LHCN-M2 (cell line): Measurements from ENCODE around the gene RNF144A. TPM values are rescaled to one million over a fixed set of nuclear protein-coding genes. Genes with fewer than 3 reads are reported as not detected.

ENCODE experiments used
- DNase-seq: peaks from one replicate; pipeline ENCODE4 v3.0.0-alpha.2; 2012; ENCODE audit warnings: low read depth
- total RNA-seq: library from RNA; depleted of rRNA; stranded (reverse); fragments of >200 nt; gene quantifications from 2 replicates; pipeline ENCODE4 v1.2.3, GENCODE V29; 2014

The RNF144A gene
- total RNA-seq, 1 experiment from 2014 or later, result 0.06 TPM

DNA sequence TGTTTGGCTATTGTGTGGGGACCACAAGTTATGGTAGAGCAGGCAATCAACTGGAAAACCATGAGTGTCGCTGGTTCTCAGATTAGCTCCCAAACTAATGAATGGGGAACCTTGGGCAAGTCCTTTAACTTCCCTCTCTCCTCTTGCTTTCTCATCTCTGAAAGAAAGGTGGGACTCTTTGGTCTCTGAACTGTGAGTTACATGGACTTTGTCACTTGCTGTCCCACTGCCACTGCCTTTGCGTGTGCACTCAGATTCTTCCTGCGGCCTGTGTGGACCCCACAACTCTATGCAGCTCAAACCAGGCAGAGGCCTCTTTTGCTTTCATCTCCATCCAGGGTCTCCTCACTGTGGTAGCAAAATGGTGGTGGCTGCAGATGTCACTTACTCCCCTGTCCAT lies 86.7 kb downstream of the RNF144A start:
- DNase-seq, result no peak

DNA sequence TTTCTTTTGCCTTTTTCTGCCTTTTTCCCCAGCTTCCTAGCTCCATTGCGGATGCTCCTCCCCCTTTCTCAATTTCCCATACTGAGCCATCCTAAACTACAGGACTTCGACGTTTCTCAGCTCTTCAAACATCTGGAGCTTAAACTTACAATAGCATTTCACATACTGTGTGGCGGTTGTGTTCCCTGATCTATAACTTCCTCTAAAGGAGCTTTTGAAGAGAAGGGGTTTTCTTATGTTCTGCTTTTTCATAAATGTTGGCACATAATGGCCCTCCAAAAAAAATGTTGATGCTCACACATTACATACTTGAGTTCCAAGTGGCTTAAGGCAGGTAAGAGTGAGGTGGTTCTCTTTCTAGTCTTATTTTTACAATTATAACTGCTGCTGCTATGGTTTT lies 87.4 kb downstream of the RNF144A start:
- DNase-seq, result no peak

DNA sequence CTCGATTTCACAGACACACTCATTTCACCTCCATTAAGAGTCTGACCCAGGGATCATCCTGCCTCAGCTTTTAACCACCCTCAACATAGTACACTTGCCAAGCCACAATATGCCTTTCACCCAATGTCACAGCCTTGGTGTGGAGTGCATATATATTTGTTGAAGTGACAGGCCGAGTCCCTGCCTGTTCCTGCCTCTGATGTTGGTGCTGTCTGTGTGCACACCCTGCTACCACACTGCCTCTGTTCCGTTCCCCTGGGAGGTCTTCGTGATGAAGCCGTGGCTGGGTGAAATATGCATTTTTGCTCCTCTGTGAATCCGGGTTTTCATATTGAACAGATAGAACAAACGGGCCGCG lies 90.3 kb downstream of the RNF144A start:
- DNase-seq, result no peak

DNA sequence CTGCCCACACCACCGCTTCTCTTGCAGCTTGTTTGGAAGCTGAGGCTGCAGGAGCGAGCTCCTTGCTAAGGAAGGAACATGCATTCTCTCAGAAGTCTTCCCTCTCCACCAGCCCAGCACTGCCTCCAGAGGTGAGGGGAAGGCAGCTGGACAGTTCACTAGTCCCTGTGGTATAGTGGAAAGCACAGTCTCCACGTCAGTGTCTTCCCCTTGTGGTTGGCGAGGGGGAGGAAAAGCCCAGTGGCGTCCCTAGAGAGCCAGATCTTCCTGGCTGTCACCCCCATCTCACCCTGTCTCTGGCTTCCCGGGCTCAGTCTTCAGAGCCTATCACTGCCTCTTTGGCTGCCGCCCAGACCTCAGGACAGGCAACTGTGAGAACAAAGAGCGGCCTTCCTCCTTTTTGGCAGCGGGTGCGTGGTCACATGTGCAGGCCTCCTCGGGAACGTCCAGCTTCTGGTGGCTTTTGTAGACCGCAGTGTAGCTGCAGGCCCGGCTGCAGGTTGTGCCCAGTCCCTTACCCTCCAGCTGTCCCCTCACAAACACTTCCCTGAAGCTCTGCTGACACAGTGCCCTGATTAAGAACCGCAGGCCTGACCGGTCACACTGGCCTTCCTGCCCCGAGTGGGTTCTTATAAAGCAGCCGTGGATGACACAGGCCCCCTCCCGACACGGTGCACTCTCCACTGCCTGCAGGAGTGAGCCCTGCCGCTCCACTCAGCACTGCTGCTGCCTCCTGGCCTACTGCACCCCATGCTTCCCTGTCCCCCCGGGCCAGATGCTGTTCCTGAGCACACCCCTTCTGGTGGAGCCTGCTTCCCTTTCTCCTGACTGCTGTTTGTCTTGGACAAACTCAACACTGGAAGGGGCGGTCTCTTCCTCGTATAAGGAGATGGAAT lies 90.9 kb downstream of the RNF144A start:
- no peak for DNase-seq

DNA sequence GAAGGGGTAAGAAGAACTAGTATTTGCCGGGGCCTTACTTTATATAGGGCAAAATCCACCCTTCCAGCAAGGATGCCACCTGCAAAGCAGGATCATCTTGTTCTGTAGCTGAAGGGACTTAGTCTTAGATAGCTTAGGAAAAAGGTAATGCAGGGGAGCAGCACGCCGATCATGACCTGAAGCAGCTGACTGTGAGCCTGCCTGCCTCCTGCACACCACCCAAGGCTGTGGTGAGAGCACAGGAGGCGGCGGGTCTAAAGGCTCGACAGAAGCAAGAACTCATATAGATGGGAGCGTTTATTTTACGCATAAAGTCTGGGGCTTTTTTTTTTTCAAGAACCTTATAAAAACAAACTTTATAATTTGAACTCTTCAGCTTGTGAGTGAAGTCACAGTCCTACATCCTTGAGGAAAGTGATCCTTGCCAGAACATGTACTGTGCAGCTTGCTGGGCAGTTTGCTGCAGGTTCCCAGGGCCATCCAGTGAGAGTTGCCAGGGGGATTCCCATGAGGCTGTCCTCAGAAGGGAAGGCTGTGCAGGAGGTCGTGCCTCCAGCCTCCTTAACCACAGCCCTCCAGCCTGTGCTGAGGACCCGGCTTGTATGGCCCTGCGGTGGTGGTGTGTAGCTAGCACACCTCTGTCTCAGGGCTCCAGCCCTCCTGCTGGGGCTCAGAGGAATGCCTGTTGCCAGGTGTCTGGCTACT lies 92.1 kb downstream of the RNF144A start:
- DNase-seq, result no peak

DNA sequence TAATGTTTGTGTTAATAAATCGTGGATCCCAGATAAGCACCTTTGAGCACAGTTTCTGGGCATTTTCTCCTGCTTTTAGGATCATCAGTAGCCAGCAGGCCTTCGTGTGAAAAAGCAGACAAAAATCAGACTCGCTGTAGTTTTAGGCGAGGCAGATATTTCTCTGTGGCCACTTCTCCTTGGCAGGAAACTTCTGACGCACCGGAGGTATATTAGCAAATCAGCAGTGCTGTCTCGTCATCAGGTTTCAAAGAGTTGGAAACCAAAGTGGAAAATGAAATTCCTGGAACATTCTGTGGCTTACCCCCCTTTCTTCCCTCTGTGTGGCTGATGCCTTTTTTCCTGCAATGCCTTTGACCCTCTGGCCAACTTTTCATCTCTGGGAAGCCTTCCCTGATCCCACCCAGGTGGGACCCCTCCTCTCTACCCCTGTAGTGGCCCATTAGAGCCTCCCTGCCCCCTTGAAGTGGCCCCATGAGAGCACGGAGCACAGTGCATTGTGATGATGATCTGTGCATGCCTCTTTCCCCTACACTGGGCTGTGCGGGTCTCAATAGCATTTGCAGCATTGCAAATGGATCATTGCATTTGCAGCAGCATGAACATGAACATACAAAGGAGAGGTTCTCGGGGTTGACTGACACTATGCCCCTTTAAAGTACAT lies 93.3 kb downstream of the RNF144A start:
- DNase-seq, result no peak

DNA sequence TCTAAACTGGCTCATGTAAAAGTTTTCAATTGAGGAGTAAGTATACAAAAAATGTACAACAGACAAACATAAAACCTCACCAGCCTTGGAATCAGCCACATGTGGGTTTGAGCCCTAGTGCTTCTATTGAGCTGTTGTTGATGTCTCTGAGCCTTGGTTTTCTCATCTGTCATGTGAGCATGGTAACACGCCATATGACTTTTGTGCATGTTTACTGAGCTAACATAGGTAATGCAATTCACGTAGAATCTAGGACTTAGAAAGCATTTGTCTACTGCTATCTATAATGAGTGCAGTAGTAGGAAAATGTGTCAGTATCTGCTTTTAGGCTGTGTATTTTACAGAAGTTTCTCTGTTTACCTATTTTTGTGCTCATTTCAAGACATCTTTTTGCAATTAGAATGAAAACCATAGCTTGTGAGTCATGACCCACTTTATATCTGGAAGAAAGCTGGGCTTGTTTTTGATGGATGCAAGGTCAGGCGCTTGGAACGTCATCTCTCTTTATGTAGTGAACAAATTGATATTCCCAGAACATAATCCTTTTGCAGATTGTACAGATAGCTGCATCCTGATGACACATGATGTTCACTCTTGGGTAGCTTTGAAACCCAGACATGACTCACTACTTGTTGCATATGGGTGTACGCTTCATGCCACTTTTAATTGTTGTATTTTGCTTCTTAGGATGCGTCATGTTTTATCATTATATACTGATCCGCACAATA lies 94.3 kb downstream of the RNF144A start:
- DNase-seq, result no peak

DNA sequence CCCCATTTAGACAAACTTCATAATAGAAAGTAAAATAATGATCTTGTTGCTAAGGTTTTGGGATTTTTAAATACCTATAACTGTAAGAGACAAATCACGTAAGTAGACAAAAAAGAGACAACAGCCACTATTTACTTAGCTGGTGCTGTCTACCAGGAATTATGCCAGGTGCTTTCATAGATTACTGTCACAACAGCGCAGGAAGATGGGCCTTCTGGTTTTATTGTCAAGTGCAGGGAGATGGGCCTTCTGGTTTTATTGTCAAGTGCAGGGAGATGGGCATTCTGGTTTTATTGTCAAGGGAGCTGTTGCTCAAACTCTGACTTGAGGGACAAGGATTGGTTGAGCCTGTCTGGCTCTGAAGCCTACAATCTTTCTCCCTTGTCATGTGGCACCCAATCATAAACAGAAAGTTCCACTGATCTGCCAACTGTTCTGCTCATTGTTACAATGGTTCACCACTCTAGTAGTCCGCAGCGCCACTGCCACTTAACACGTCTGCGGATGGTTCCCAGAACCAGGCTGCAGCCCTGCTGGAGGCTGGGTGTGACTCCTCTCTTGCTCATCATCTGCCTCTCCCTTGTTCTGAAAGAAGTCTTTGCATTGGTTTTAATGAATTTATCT lies 95.0 kb downstream of the RNF144A start:
- DNase-seq, result no peak

DNA sequence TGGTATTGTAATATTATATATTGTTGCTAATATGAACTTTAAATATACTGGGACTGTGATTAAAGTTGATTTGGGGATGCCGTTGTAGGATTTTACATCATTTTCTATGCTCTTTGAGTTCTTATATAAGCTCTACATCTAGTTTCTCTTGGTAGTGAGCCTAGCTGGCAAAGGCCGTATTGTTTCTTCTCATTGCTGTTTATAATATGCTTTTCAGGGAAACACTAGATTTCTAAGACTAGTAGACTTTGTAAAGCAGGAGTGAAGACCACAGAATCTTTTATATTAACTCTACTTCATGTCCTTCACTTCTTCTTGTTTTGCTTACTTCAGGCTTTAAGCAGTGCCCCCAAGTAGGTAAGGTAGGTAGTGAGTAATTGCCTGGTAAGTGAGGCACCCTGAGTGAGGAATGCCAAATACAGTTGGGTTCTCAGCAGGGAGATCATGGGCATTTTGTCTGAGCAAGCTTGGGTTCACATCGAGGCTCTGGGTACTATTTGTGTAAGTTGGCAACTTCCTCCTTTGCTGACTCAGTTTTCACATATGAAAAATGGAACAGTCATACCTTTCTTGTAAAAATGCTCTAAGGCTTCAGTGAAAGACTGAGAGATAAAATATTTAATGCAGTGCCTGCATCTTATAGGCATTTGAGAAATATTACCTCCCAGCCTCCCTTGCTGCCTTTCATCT lies 96.4 kb downstream of the RNF144A start:
- DNase-seq, result no peak

DNA sequence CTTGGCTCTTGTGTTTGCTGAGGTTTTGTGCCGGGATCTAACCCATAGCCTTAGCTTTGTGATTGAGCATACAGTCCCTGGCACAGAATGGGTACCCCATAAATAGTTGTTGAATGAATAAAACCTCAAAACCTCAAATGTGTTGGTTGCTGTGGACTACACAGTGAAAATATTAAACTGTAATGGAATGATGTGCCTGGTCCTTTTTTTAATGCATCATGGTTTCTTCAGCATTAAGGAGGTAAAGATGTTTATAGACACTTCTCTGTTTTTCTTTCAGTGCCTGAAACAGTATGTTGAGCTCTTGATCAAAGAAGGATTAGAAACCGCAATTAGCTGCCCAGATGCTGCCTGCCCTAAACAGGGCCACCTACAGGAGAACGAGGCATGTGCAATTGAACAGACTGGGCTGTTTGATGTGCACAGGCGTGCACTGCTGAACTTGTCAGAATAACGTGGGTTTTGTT lies 97.0 kb downstream of the RNF144A start:
- no peak for DNase-seq

DNA sequence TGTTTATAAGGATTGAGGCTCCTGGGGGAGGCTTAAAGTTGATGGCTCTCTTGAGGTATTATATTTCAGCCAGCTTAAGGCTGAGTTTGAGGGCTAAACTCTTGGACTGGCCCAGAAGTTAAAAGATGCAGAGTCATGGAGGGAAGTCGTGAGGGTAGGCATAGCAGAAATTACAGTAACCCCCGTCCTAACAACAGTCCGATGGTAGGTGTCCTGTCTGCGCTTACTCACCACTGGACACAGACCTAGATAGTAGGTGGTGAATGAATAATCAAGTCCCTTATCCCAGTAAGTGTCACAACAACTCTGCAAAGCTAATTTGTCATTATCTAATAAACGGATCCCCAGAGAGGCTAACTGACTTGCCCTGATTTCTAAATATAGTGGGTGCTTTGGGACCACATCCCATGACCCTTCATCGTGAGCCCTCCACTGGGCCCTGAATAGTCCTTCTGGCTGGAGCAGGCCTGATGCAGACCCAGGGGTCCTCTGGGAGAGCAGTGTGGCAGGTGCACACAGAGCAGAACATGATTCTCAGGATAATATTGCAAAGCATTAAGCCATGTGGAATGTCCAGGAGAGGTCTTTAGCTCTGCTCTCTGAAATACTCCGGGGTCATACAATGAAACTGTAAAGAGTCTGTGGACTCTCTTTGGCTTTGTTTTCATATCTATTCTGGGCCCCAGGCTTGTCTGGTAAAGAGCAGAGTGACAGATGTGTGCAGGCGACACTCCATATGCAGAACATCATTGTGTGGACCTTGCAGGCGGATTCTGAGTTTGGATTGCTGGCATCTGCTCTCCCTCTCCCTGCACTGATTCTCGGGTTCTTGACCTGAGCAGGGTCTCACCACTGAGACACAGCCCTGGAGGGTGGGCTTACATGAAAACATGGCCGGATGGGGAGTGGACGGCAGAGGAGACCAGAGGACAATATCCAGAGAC lies 98.1 kb downstream of the RNF144A start:
- DNase-seq, result no peak

DNA sequence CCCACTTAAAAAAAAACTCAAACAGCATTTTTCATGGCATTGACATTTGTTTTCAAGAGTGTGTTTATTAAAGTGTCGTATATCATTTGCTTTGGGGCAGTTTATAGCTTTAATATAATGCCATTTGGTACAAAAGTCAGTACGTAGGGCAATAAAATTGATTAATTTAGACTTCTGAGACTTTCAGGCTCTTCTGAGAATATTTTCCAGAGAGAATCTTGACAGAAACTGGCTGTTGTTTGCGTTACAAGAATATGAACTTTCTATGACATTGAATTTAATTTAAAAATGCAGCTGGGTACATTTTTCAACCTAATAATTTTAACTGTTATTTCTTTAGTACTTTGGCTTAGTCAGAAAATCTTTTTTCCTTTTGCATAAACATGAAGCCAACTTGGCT lies 98.9 kb downstream of the RNF144A start:
- no peak for DNase-seq

DNA sequence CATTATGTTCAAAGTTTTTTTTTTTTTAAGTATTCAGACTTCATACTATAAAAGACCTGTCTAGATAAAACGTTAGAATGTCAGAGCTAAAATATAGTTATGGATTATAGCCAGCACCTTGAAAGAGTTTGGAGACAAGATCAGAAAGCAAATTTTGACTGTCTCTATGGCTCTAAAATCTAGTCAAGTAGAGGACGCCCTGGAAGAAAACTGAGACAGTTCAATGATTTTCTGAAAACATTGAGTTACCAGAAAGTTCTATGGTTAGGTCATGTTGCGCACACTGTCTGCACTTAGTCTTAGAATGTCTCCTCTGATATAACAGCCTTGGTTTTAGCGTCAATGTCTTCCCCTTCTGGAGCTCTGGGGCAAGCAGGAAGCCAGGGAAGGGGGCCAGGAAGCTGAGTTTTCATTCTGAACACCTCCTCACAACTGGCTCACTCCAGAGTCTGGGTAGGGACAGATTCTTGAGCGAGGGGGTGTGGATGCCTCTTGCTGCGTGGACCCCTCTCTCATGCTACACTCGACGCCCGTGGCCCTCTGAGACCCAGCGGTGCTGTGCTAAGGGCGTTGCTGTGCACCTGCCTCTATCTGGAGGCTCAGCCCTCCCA lies 99.5 kb downstream of the RNF144A start:
- DNase-seq, result no peak

DNA sequence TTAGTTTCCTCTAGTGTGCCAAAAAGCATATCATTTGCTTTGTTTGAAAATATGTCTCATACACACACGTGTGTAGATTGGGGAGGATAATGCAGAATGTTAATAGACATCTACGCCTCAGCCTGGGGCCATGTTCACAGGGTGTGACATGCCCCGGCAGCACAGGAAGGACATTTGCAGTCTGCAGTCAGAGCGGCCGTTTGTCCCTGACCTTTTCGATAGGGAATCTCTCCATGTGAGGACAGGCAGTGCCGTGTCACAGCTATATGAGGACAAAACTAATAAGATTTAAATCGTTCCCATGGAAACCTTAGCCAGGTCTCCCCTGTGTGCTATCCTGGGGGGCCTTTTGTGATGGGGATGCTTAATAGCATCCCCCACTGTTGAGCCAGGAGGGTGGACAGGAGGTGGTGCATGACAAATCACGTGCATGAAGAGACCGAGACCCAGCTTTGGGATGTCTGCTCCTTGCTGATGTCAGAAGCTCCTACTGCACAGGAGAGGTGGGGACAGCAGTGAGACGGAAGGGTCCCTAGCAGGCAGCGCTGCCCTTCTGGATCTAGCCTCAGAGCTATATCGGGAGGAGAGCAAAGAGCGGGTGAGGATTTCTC lies 100.6 kb downstream of the RNF144A start:
- DNase-seq, result no peak

DNA sequence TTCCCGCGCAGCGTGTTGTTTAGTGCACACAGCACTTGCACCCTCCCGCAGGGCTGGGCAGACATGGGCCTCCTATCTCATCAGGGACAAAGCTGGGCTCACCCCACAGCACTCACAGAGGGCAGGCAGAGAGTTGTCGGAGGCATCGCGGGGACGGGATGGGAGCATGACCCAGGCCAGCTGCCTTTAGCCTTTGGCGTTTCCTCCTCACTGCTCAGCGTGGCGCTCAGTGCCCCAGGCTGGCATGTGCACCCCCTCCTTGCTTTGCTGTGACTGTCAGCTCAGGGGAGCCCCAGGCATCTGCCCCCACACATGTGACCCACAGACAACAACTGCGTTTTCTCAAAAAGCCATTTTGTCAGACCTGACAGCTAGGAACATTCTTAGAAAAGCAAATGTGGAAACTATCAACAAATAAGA lies 101.1 kb downstream of the RNF144A start:
- no peak for DNase-seq

DNA sequence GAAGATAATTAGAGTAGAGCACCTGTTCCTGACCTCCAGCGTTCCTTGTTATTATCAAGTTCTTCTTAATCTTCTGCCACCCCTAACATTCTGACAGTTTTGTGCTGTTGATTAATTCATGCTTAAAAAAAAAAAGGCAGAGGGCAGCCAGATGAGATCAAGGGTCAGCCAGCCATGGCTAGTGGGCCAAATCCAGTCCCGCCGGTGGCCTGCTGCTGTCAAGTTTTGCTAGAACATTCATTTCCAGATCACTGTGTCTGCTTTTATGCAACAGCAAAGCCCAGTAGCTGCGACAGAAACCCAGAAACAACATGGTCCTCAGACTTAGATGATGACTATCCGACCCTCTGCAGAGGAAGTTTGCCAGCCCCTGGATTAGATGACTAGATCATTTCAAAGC lies 101.6 kb downstream of the RNF144A start:
- DNase-seq, result no peak

DNA sequence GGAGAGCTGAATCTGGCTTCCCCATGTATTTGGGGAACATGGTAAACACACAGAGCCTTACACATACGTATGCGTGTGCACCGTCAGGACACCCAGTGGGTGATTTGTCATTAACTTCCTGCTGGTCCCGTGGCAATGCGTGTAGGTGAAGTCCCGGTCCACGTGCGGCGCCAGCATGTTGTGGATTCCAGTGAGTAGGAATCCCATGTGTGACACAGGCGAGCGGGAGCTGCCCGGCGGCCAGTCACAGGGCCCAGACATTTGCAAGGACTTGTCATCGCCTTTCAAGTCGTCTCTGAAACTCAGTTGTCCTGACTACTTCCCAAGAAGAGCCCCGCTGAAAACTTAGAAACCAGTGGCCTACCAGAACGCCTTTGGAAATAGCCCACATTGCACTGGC lies 102.0 kb downstream of the RNF144A start:
- DNase-seq, result no peak

DNA sequence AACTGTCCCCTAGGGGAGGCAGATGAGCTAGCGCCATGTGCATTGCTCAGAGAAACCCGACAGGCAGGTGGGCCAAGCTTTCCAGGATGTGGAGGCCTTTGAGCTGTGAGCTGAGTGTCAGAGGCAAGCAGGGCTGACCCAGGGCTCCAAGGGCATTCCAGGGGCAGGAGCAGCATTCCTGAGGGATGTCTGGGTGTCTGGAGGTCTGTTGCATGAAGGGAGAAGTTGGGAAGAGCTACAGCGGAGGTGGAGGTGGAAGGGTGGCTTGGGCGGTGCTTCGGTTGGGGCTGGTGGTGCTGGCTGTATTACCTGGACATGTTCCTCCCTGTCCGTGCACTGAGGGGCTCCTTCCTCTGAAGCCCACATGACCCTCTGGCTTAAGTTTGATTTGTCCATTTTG lies 102.8 kb downstream of the RNF144A start:
- DNase-seq, result no peak

DNA sequence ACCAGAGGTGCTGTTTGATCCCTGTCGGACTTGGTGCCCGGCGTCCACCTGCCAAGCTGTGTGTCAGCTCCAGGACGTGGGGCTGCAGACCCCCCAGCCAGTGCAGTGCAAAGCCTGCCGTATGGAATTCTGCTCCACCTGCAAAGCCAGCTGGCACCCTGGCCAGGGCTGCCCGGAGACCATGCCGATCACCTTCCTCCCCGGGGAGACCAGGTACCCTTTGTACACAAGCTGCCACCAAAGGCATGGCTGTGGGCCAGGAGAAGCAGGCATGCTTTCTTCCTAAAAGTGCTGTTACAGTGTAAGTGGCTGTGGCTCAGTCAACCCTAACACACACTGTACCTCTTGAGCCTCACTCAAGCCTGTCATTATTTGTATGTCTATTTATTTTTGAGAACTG lies 103.3 kb downstream of the RNF144A start:
- DNase-seq, result no peak
